Stomach smooth muscle (tissue), 2 donors: ENCODE data around the gene GLCE.

Experiments used
- H3K27ac ChIP-seq: one replicate; pipeline ENCODE4 v1.7.0; 2013; ENCODE audit warnings: mild to moderate bottlenecking, low read length, inconsistent platforms
- H3K27me3 ChIP-seq, 2 donors: one replicate each; pipeline ENCODE4 v1.7.0; 2013; ENCODE audit warnings: low read length in 2 of 2; ENCODE audit not compliant: insufficient read depth in 2 of 2, control insufficient read depth in 1 of 2
- H3K36me3 ChIP-seq, 2 donors: one replicate each; pipeline ENCODE4 v1.7.0; 2013; ENCODE audit warnings: low read length in 2 of 2; ENCODE audit not compliant: control insufficient read depth in 2 of 2, insufficient read depth in 2 of 2
- H3K4me1 ChIP-seq: one replicate; pipeline ENCODE4 v1.7.0; 2013; ENCODE audit warnings: low read length; ENCODE audit not compliant: control insufficient read depth, insufficient read depth
- H3K4me3 ChIP-seq, 2 donors: one replicate each; pipeline ENCODE4 v1.7.0; 2013; ENCODE audit warnings: low read length in 2 of 2
- H3K9ac ChIP-seq, 2 donors: one replicate each; pipeline ENCODE4 v1.7.0; 2013; ENCODE audit warnings: low read length in 2 of 2, mild to moderate bottlenecking in 1 of 2
- H3K9me3 ChIP-seq, 2 donors: one replicate each; pipeline ENCODE4 v1.7.0; 2013; ENCODE audit warnings: low read length in 2 of 2; ENCODE audit not compliant: control insufficient read depth in 2 of 2
- donor health status: healthy.
- donor health status: Pancreatic carcinoma.

Gene GLCE

DNA sequence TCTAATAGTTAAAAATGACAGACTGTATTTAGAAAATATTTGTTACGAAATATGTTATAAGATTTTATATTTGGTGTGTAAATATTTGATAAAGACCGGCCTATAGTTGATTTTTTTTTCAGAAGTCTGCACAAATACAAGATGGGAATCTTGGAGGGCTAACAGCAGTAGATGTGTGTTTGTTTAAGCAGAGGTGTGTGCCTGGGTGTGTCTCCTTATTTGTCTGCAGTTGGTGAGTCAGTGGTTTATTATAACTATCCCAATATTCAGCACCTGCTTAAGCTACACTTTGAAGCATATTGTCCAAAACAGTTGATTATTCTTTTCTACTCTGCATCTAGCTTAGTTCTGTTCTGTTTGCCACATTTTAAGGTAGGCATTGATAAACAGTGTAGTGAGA is 12.4 kb downstream of the GLCE start:
- no peak overlapping the region for H3K4me3 ChIP-seq
- no peaks in the 10 kb centered on the region for H3K36me3 ChIP-seq
- H3K9me3 ChIP-seq: no peaks in the 10 kb centered on the region
- no peak overlapping the region for H3K9ac ChIP-seq
- H3K4me1 ChIP-seq: no peaks in the 10 kb centered on the region
- H3K27ac ChIP-seq: no peak overlapping the region
- no peaks in the 10 kb centered on the region for H3K27me3 ChIP-seq

DNA sequence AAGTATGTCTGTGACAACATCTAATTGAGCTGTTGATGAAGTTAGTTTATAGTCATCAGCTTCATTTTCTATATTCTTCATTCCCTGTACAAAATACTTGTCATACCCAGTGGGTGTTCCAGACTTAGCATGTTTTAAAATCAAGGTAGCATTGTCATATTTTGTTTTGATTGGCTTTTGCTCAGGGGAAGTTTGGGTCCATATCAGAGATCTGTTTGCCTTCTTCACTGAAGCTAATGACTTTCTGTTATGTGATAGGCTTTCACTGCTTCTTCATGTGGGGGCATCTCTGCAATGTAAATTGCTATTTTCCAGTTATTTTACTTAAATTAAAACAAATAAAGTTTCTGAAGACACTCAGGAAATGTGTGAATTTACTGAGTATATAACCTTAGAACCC is 15.1 kb downstream of the GLCE start:
- Histone ChIP-seq H3K27ac (no peak overlapping the region), H3K27me3 (no peaks in the 10 kb centered on the region), H3K4me3 (no peak overlapping the region), H3K9me3 (no peaks in the 10 kb centered on the region), H3K9ac (no peak overlapping the region), H3K36me3 (no peaks in the 10 kb centered on the region), H3K4me1 (no peaks in the 10 kb centered on the region)

DNA sequence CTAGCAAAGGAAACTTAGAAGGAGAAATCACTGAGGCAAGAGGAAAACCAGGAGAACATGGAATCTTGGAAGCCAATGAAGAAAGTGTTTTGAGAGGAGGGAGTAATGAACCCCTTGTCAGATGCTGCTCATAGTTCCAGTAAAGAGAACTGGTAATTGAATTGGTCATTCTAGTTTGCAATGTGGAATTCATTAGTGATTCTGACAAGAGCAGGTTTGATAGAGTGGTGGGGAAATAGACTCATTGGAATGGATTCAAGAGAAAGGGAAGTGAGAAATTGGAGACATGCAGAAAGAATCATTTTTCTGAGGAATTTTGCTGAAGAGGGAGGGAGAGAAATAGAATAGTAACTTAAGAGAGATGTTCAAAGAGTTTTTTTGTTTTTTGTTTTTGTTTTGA is 21.0 kb downstream of the GLCE start:
- Histone ChIP-seq H3K27me3 (no peaks in the 10 kb centered on the region), H3K9ac (no peak overlapping the region), H3K9me3 (no peaks in the 10 kb centered on the region), H3K4me1 (no peaks in the 10 kb centered on the region), H3K27ac (no peak overlapping the region), H3K4me3 (no peak overlapping the region), H3K36me3 (no peaks in the 10 kb centered on the region)

DNA sequence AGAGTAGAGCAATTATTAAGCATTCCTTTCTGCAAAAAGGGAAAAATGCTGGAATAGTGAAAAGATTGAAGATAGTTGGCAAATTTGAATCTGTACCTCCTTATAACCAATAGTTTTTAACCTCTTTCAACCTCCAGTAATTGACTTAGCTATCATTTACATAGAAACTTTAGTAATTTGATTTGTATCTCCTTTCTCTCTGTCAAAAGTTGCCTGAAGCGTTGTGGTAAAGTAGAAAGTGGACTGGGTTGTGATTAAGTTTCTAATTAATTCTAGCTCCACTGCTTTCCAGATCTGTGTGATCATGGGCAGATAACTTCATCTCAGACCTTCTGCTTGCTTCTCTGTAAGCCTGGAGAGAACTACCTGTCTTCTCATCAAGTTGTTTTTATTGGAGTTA is 24.8 kb downstream of the GLCE start:
- H3K36me3 ChIP-seq: no peaks in the 10 kb centered on the region
- H3K27me3 ChIP-seq: no peaks in the 10 kb centered on the region
- no peaks in the 10 kb centered on the region for H3K9me3 ChIP-seq
- no peak overlapping the region for H3K27ac ChIP-seq
- no peak overlapping the region for H3K9ac ChIP-seq
- no peak overlapping the region for H3K4me3 ChIP-seq
- H3K4me1 ChIP-seq: no peaks in the 10 kb centered on the region

DNA sequence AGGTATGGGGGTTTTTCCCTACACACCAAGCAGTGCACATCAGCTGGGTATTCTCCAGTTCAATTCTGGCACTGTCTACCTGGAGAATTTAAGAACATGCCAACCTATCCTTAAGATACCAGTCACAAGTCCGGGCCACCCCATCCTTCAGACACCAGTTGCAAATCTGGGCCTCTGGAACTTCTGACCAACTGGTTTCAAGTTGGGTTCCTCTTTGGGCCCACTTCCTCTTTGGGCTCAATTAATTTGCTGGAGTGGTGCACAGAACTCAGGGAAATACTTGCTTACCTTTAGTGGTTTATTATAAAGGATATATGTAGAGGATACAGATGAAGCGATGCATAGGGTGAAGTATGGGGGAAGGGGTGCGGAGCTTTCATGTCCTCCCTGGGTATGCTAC is 25.3 kb downstream of the GLCE start:
- Histone ChIP-seq H3K9me3 (no peaks in the 10 kb centered on the region), H3K9ac (no peak overlapping the region), H3K27ac (no peak overlapping the region), H3K4me1 (no peaks in the 10 kb centered on the region), H3K27me3 (no peaks in the 10 kb centered on the region), H3K36me3 (no peaks in the 10 kb centered on the region), H3K4me3 (no peak overlapping the region)

DNA sequence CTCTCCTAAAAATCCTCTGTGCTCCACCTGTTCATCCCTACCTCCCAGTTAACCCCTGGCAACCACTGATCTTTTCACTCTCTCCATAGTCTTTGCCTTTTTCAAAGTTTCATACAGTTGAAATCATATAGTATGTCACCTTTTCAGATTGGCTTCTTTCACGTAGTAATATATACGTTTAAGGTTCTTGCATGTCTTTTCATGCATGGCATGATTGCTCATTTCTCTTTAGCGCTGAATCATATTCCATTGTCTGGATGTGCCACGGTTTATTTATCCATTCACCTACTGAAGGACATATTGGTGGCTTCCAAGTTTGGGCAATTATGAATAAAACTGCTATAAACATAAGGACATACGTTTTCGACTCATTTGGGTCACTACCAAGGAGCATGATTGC is 28.7 kb downstream of the GLCE start:
- no peak overlapping the region for H3K27ac ChIP-seq
- no peaks in the 10 kb centered on the region for H3K36me3 ChIP-seq
- H3K4me1 ChIP-seq: peaks cover 2% of the 10 kb centered on the region
- H3K27me3 ChIP-seq: no peaks in the 10 kb centered on the region
- H3K9me3 ChIP-seq: no peaks in the 10 kb centered on the region
- no peak overlapping the region for H3K9ac ChIP-seq
- no peak overlapping the region for H3K4me3 ChIP-seq

DNA sequence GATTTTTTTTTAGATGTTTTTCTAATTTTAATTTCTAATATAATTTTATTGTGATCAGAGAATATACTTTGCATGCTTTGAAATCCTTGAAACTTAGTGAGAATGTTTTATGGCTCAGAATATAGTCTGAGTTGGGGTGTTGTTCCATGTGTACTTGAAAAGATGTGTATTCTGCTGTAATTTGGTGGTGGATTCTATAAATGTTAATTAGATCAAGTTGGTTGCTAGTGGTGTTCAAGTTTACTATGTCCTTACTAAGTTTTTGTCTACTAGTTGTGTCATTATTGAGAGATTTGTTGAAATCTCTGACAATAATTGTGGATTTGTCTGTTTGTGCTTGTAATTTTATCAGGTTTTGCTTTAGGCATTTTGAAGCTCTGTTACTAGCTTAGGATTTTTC is 29.7 kb downstream of the GLCE start:
- H3K9me3 ChIP-seq: no peaks in the 10 kb centered on the region
- no peak overlapping the region for H3K27ac ChIP-seq
- H3K4me3 ChIP-seq: no peak overlapping the region
- H3K36me3 ChIP-seq: no peaks in the 10 kb centered on the region
- no peak overlapping the region for H3K9ac ChIP-seq
- H3K27me3 ChIP-seq: no peaks in the 10 kb centered on the region
- H3K4me1 ChIP-seq: peaks cover 2% of the 10 kb centered on the region

DNA sequence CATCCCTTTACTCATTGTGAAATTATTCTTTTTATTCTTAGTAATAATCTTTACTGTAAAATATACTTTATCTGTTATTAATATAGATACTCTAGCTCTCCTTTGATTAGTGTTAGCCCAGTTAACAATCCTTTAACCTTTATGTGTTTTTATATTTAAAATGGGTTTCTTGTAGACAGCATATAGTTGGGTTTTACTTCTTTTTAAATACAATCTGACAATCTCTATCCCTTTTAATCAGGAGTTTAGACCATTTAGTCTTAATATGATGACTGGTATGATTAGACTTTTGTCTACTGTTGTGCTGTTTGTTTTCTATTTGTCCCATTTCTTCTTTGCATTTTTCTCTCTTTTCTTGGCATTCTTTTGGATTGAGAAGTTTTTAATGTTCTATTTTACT is 30.1 kb downstream of the GLCE start:
- H3K36me3 ChIP-seq: no peaks in the 10 kb centered on the region
- H3K9ac ChIP-seq: no peak overlapping the region
- no peak overlapping the region for H3K27ac ChIP-seq
- no peaks in the 10 kb centered on the region for H3K27me3 ChIP-seq
- H3K4me1 ChIP-seq: peaks cover 2% of the 10 kb centered on the region
- H3K4me3 ChIP-seq: no peak overlapping the region
- no peaks in the 10 kb centered on the region for H3K9me3 ChIP-seq

DNA sequence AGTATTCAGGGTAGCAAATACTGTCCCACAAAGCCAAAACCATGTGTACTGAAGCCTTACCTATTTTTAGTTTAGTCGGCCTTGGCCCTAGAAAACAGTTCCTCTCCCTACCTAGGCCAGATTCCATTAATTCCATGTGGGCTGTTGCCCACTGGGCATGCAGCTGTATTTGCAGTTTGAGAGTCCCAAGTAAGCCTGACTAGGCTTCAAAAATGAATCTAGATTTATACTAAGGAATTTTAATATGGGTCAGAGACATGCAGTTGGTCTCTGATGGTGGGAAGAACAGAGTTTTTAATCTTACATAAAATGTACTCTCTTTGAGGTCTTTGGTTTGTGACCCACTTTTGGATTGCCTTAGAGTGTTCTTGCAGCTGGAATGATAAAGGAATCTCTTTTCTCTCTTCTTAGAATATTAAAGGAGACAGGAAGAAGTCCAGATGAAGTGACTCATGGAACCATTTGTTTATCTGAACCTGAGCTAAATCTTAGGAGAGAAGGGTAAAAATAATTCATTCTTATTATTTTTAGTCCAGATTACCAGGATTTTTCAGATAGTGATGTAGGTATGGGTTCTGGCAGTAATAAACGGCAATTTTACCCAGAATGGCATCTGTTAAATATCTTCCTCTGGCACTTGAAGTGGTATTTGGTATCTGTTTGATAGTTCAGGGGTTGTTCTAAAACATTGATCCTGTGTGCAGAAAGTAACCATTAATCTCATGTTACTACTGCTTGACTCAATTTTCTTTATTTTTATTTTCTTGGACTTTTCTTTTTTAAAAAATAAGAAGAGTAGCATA is 33.8 kb downstream of the GLCE start:
- H3K9ac ChIP-seq: no peak overlapping the region
- H3K4me1 ChIP-seq: peaks cover 2% of the 10 kb centered on the region
- no peak overlapping the region for H3K27ac ChIP-seq
- H3K9me3 ChIP-seq: no peaks in the 10 kb centered on the region
- H3K36me3 ChIP-seq: no peaks in the 10 kb centered on the region
- no peak overlapping the region for H3K4me3 ChIP-seq
- no peaks in the 10 kb centered on the region for H3K27me3 ChIP-seq

DNA sequence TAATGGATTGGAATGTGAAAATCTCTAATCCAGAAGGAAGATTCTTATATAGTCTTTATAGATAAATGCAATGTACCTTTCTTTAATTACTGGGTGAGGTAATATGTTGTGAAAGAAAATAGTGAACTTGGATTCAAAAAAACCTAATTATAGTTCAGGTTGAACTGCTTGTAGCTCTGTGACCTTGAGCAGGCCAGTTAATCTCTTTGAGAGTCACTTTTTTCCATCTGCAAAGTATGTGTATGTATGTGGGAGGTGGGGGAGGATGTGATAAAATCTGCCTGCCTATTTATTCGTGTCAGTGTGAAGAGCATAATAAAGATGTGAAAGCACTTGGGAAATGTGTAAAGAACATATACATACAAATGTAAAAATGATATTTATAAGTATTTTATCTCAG is 34.4 kb downstream of the GLCE start:
- Histone ChIP-seq H3K9ac (no peak overlapping the region), H3K9me3 (no peaks in the 10 kb centered on the region), H3K36me3 (no peaks in the 10 kb centered on the region), H3K4me3 (no peak overlapping the region), H3K4me1 (peaks cover 2% of the 10 kb centered on the region), H3K27ac (no peak overlapping the region), H3K27me3 (no peaks in the 10 kb centered on the region)

DNA sequence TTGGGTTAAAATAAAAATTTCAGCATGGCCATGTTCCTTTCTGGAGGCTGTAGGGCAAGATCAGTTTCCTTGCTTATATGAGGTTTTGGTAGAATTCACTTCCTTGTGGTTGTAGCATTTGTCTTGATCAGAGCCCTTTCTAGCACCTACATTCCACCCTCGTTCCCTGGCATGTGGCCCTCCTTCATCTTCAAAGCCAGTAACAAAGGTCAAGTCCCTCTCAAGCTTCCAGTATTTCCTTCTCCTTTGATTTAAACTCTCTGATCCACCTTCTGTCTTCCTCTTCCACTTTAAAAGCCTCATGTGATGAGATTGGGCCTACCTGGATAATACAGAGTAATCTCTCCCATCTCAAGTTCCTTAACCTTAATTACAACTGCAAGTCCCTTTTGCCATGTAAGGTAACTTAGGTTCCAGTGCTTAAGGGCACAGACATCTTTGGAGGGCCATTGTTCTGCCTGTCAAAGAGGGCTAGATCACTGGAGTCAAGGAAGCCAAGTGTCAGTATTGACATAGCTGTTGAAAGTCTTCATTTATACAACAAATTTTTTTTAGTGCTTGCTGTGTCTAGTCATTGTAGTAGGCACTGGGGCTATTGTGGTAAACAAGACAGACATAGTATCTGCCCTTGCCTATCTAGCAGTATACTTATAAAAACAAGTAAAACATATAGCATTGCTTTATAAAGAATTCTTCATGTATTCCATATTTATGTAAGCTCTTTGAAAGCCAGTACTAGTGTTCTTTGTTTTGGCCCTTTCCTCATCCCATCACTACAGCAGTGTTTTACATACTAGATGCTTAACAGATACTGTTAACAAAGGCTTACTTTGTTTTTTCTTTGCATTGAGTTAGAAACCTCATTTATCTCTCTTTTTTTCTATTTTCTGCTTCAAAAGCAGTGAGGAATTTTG is 40.7 kb downstream of the GLCE start:
- H3K9me3 ChIP-seq: no peaks in the 10 kb centered on the region
- no peaks in the 10 kb centered on the region for H3K4me1 ChIP-seq
- no peak overlapping the region for H3K9ac ChIP-seq
- no peak overlapping the region for H3K27ac ChIP-seq
- no peaks in the 10 kb centered on the region for H3K36me3 ChIP-seq
- no peak overlapping the region for H3K4me3 ChIP-seq
- no peaks in the 10 kb centered on the region for H3K27me3 ChIP-seq
